Activated CD4-positive, alpha-beta memory T cell treated with anti-CD3 and anti-CD28 coated beads, Interleukin-2, amount 10 ng/mL, durations not matched to agents 7 days and 5 days (primary cell): Measurements from ENCODE around the gene PTPN5. TPM values are rescaled to one million over a fixed set of nuclear protein-coding genes. Genes with fewer than 3 reads are reported as not detected.
"Not testable (repeated sequence)": the region's sequence is repeated elsewhere in the genome, so short reads cannot be mapped to it uniquely, and the experiment has no call there.

Experiments used
- CTCF ChIA-PET: fragments of 350-600 bp; sonication (Branson Sonifier 250); formaldehyde crosslinking; loops from one replicate; lab custom pipeline; 2021; ENCODE audit warnings: antibody characterized with exemption, inconsistent platforms; lab: Charles Lee
- POLR2A ChIA-PET: fragments of 350-600 bp; sonication (Branson Sonifier 250); formaldehyde crosslinking; loops from one replicate; lab custom pipeline; 2021; ENCODE audit warnings: antibody characterized with exemption; lab: Charles Lee
- DNase-seq: peaks from one replicate; pipeline ENCODE4 v3.0.0-alpha.2; 2020
- H3K27ac Mint-ChIP-seq: one replicate; pipeline ENCODE4 v1.8.0; 2021; ENCODE audit warnings: mild to moderate bottlenecking, mixed read lengths
- H3K27me3 Mint-ChIP-seq: one replicate; pipeline ENCODE4 v1.8.0; 2021; ENCODE audit warnings: mixed read lengths
- H3K36me3 Mint-ChIP-seq: one replicate; pipeline ENCODE4 v1.8.0; 2021; ENCODE audit warnings: low read depth, mixed read lengths
- H3K4me1 Mint-ChIP-seq: one replicate; pipeline ENCODE4 v1.8.0; 2021; ENCODE audit warnings: mixed read lengths
- H3K4me3 Mint-ChIP-seq: one replicate; pipeline ENCODE4 v1.8.0; 2021; ENCODE audit warnings: mild to moderate bottlenecking, mixed read lengths
- H3K9me3 Mint-ChIP-seq: one replicate; pipeline ENCODE4 v1.8.0; 2021; ENCODE audit warnings: mixed read lengths
- total RNA-seq, 2 experiments: library from RNA; stranded (reverse); gene quantifications; one replicate each; pipeline ENCODE4 v1.2.3, GENCODE V29; 2021

PTPN5 gene
- total RNA-seq, 2 experiments from 2014 or later: not detected

GRCh38 chr11:18682466-18682865, 109.1 kb downstream of the PTPN5 start:
- POLR2A ChIA-PET: no interaction called here
- Mint-ChIP-seq H3K27ac (no peak overlapping the region), H3K36me3 (no peaks in the 10 kb centered on the region), H3K4me1 (peaks cover 3% of the 10 kb centered on the region), H3K4me3 (no peak overlapping the region), H3K27me3 (peaks cover 7% of the 10 kb centered on the region), H3K9me3 (no peaks in the 10 kb centered on the region)
- no peak for DNase-seq
- CTCF ChIA-PET: no interaction called here

- H3K9me3 Mint-ChIP-seq, POLR2A ChIA-PET, H3K27me3 Mint-ChIP-seq, CTCF ChIA-PET, H3K27ac Mint-ChIP-seq, DNase-seq, H3K4me3 Mint-ChIP-seq, H3K4me1 Mint-ChIP-seq, H3K36me3 Mint-ChIP-seq: not testable (repeated sequence)
Observed at GRCh38 chr11:18681949-18682348, 109.6 kb downstream of the PTPN5 start.

Other genes with a start within 250 kb of the PTPN5 start
- gene UEVLD, start 203.1 kb downstream of the PTPN5 start, total RNA-seq: 10 to 100 TPM; 23.3 to 26.1 TPM
- gene MISFA, start 192.0 kb downstream of the PTPN5 start, total RNA-seq: 1 to 10 TPM; 1.3 to 2.1 TPM
- 10 to 100 TPM; 30.8 to 32.8 TPM for gene SPTY2D1, start 157.5 kb downstream of the PTPN5 start, total RNA-seq
- gene TMEM86A, start 93.0 kb downstream of the PTPN5 start, total RNA-seq: 1 to 10 TPM; 1.8 to 2.4 TPM
- 1 to 10 TPM in 1 of 2 experiments, under 1 TPM in 1; 0.50 to 2.7 TPM for gene IGSF22, start 65.6 kb downstream of the PTPN5 start, total RNA-seq
- gene MRGPRX1, start 147.6 kb upstream of the PTPN5 start, total RNA-seq: not detected